Stimulated activated naive CD8-positive, alpha-beta T cell treated with anti-CD3 and anti-CD28 coated beads, Interleukin-15, amount 100 ng/mL, for 72 hours (primary cell): ENCODE measurements around the gene ERO1A.

Experiments
- ATAC-seq: fragments of 150-1000 bp; cut with Tn5 transposase; 2 replicates; pipeline ENCODE4 v1.10.0; 2021; ENCODE audit warnings: mild to moderate bottlenecking, moderate library complexity
- DNase-seq, 2 donors: peaks; one replicate each; pipeline ENCODE4 v3.0.0; 2021 to 2022
- H3K27ac Mint-ChIP-seq, 2 donors: one replicate each; pipeline ENCODE4 v1.8.0; 2022; ENCODE audit warnings: mild to moderate bottlenecking in 2 of 2, mixed read lengths in 2 of 2, moderate library complexity in 2 of 2
- H3K27me3 Mint-ChIP-seq: one replicate; pipeline ENCODE4 v1.8.0; 2022; ENCODE audit warnings: mixed read lengths
- H3K4me1 Mint-ChIP-seq: one replicate; pipeline ENCODE4 v1.8.0; 2022; ENCODE audit warnings: mild to moderate bottlenecking, mixed read lengths
- H3K4me3 Mint-ChIP-seq, 2 donors: one replicate each; pipeline ENCODE4 v1.8.0; 2022; ENCODE audit warnings: mild to moderate bottlenecking in 2 of 2, mixed read lengths in 2 of 2, moderate library complexity in 1 of 2
- H3K9me3 Mint-ChIP-seq, 2 donors: one replicate each; pipeline ENCODE4 v1.8.0; 2022; ENCODE audit warnings: mixed read lengths in 2 of 2

ERO1A gene

DNA sequence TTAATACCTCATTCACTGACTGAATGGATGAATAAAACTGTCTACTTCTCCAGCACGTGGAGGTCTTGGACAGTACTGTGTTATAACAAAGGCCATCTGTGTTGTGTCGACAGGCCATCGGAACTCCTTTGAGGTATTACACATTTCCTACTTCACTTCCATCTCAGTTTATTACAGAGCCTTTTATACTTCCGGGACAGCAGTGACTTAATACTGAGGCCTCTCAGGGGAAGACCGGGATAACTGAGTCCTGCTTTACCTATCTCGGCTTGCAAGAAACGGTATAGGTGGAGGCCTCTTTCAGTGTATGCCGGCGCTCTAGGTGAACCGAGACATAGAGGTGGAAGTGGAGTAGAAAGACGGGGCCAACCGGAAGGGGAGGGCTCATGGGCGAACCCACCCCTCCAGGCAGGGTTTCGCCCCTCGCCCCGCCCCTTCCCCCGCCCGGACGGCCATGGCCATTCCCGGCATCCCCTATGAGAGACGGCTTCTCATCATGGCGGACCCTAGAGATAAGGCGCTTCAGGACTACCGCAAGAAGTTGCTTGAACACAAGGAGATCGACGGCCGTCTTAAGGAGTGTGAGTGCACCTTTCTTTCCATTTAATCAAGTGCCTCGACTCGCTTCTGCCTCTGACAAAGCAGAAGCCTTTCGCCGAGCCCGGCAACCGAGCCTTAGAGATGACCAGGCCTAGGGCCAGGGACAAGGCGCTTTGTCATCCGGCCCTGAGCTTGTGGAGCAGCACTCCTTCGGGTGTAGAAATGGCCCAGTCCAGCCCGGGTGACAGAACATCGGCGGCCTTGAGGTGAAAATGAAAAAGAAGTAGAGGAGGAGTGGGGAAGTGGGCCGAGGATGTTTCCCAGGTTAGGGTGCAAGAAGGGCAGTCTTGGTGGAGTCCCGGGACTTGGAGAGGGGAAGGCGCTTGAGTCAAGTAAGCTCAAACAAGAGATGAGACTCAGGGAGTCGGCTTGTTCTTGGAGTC is 11.7 kb upstream of the ERO1A start, which contains the start of gene PSMC6:
Gene PSMC6 (plus strand): TSS at position 477 of the 983 bp plus-strand sequence. CDS start 20 bp downstream, at position 497.
- Mint-ChIP-seq H3K9me3 (no peaks in the 10 kb centered on the region), H3K27me3 (no peaks in the 10 kb centered on the region), H3K4me3 (peak within 1 kb of the TSS; percentile 96 to 100), H3K4me1 (peaks cover 42% of the 10 kb centered on the region), H3K27ac (peak within 1 kb of the TSS; percentile 97 to 99)
- DNase-seq (peak; percentile 83 to 87), ATAC-seq (peak; percentile 98)

DNA sequence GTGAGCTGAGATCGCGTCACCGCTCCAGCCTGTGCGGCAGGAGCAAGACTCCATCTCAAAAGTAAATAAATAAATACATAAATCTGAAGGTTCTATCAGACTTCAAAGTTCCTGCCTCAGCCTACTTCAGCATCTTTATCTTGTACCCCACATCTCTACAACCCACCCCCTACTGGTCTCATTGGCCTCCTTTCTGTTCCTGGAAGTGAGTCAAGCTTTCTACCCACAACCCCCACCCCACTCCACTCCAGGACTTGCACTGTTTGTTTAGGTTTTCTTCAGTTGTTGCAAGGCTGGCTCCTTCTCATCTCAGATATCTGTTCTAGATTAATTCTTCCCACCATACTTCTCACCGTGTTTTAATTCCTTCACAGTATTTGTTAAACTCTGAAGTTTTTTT is 10.9 kb upstream of the ERO1A start:
- Mint-ChIP-seq H3K27me3 (no peaks in the 10 kb centered on the region), H3K4me1 (peaks cover 39% of the 10 kb centered on the region), H3K9me3 (no peaks in the 10 kb centered on the region), H3K4me3 (peak overlapping the region; percentile 96 to 100), H3K27ac (peak overlapping the region; percentile 97 to 99)
- DNase-seq (peak in 1 of 2 donors; percentile 44), ATAC-seq (peak; percentile 68)

DNA sequence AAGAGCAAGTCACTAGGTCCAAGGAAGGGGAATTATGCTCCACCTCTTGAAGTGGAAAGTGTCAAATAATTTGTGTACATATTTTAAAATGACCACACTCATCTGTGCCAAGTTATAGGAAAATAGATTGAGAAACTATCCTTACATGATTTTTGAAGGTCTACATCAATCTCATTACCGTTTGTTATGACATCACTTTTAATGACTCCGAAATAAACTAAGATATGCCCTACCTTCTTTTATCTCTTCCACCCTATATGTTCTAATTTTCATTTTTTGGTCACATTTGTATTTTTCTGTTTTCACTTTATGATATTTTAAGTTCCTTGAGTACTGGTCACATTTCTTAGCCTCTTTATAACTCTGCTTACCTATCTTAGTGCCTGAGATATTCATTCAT is 8.3 kb upstream of the ERO1A start:
- DNase-seq = no peak
- no peaks in the 10 kb centered on the region for H3K27me3 Mint-ChIP-seq

DNA sequence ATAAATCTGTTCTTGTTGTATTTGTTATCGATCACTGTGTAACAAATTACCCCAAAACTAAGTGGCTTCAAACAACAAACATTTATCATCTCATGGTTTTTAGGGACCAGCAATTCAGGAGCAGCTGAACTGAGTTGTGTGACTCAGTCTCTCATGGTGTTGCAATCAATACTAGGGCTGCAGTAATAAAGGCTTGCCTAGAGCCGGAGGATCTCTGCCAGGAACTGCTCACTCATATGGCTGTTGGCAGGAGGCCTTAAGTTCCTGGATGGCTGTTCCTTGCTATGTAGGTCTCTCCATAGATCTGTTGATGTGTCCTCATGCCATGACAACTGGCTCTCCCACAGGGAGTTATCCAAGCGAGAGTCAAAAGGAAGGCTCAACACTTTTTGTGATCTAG is 7.9 kb upstream of the ERO1A start:
- ATAC-seq (no peak), DNase-seq (no peak)
- Mint-ChIP-seq H3K27me3 (no peaks in the 10 kb centered on the region), H3K9me3 (no peaks in the 10 kb centered on the region), H3K27ac (no peak overlapping the region), H3K4me1 (peaks cover 21% of the 10 kb centered on the region), H3K4me3 (no peak overlapping the region)

More for the DNA sequence above, 8.3 kb upstream of the ERO1A start:
- H3K9me3 Mint-ChIP-seq = no peaks in the 10 kb centered on the region
- H3K27ac Mint-ChIP-seq = peak overlapping the region in 1 of 2 donors; percentile 60
- no peak overlapping the region for H3K4me3 Mint-ChIP-seq
- peaks cover 24% of the 10 kb centered on the region for H3K4me1 Mint-ChIP-seq
- ATAC-seq = no peak

DNA sequence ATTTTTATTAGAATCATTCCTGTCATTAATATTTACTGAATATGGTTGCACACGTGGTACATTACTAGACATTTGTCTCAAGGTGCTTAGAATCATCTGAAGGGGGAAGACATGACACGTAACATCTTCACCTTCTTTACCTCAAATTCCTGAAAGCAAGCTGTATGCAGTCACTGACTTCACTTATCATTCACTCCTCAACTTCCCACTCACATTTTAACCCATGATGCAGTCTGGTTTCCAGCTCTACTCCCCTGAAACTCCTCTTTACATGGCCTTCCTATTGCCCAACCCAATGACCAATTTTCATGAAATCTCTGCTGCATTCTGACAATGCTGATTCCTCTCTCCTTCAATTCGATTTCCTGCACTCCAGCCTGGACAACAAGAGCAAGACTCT is 5.9 kb upstream of the ERO1A start:
- H3K4me1 Mint-ChIP-seq = peaks cover 3% of the 10 kb centered on the region
- no peak for ATAC-seq
- DNase-seq = no peak
- H3K4me3 Mint-ChIP-seq = no peak overlapping the region
- H3K27ac Mint-ChIP-seq = no peak overlapping the region
- H3K9me3 Mint-ChIP-seq = no peaks in the 10 kb centered on the region
- no peaks in the 10 kb centered on the region for H3K27me3 Mint-ChIP-seq

DNA sequence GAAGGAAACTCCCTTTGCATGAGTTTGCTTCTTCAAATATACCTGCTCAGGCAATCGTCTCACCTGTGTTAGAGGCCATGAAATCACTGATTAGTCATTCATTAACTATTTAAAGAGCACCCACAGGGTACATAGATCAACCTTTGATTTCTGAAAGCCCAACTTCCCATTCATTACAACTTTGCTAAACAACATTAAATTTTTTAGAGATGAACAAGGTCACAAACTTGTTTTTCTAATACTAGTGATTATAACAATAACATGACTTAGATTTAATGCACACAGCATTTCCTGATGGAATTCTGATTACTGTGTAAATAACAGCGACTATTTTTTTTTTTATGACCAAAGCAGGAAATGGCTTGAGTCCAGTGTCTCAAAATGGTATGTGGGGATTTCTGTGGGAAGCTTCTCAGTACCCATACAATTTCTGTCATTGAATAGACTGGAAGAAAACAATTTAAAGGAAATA is 5.4 kb upstream of the ERO1A start:
- H3K4me3 Mint-ChIP-seq = no peak overlapping the region
- H3K27me3 Mint-ChIP-seq = no peaks in the 10 kb centered on the region
- no peaks in the 10 kb centered on the region for H3K4me1 Mint-ChIP-seq
- no peak for DNase-seq
- no peak overlapping the region for H3K27ac Mint-ChIP-seq
- no peak for ATAC-seq
- no peaks in the 10 kb centered on the region for H3K9me3 Mint-ChIP-seq

DNA sequence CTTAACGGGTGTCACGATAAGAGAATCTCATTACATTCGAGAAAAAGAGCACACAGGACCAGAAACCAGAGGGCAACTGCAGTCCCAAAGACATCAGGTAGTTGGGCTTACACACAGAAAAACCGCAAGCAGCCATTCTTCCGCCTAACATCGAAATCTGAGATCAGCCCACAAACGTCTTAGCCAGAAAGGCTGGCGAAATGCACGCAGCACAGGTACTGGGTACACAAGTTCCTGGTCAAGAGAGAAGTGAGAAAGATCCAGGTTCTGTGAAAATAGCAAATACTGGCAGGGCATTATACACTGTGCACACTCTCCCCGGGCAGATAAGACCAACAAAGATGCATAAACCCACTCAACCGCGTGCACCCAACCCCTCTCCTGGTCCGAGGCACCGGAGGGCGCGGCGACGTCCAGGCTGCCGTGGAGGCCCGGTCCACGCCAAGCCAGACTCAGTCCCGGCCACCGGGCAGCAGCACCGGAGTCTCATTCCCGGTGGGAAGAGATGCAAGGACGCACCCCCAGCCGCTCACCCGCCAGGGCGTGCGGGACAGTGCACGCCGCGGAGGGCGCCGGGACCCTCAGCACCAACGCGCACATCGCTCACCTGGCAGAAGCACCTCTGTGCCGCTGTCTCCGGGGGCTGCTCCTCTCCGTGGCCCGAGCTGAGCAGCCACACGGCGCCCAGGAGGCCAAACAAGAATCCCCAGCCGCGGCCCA is 437 bp downstream of the ERO1A start:
- H3K9me3 Mint-ChIP-seq = no peaks in the 10 kb centered on the region
- peaks cover 46% of the 10 kb centered on the region for H3K4me1 Mint-ChIP-seq
- peak; percentile 70 for ATAC-seq
- H3K27ac Mint-ChIP-seq = peak overlapping the region; percentile 94 to 100
- DNase-seq = peak; percentile 58 to 68
- H3K4me3 Mint-ChIP-seq = peak overlapping the region; percentile 94 to 100
- no peaks in the 10 kb centered on the region for H3K27me3 Mint-ChIP-seq

DNA sequence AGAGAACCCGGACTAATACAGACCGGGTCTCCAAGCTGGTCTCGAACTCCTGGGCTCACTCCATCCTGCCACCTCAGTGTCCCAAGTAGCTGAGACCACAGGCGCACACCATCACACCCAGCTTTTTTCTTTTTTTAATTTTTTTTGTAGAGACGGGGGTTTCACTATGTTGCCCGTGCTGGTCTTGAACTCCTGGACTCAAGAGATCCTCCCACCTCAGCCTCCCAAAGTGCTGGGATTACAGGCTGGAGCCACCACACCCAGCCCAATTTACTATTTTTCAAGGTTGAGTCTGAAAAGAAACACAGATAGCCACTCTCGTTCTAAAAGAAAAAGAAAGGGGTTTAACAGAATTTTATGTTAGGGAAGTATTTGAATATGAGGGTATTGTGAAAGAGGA is 1.8 kb downstream of the ERO1A start:
- Mint-ChIP-seq H3K4me1 (peaks cover 57% of the 10 kb centered on the region), H3K4me3 (peak overlapping the region; percentile 69 to 80), H3K27me3 (no peaks in the 10 kb centered on the region), H3K9me3 (no peaks in the 10 kb centered on the region), H3K27ac (peak overlapping the region in 1 of 2 donors; percentile 71)
- DNase-seq (no peak), ATAC-seq (no peak)

DNA sequence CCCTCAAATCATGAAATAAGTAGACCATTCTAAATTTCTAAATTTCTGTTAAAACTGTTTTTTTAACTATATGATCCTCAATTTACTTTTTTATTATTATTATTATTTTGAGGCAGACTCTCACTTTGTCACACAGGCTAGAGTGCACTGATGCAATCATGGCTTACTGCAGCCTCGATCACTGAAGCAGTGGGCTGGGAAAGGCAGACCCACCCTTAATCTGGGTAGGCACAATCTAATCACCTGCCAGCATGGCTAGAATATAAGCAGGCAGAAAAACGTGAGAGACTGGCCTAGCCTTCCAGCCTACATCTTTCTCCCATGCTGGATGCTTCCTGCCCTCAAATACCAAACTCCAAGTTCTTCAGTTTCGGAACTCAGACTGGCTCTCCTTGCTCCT is 2.3 kb downstream of the ERO1A start:
- H3K27me3 Mint-ChIP-seq = no peaks in the 10 kb centered on the region
- DNase-seq (no peak), ATAC-seq (no peak)
- no peak overlapping the region for H3K27ac Mint-ChIP-seq
- peaks cover 62% of the 10 kb centered on the region for H3K4me1 Mint-ChIP-seq
- H3K4me3 Mint-ChIP-seq = peak overlapping the region; percentile 76 to 80
- no peaks in the 10 kb centered on the region for H3K9me3 Mint-ChIP-seq

DNA sequence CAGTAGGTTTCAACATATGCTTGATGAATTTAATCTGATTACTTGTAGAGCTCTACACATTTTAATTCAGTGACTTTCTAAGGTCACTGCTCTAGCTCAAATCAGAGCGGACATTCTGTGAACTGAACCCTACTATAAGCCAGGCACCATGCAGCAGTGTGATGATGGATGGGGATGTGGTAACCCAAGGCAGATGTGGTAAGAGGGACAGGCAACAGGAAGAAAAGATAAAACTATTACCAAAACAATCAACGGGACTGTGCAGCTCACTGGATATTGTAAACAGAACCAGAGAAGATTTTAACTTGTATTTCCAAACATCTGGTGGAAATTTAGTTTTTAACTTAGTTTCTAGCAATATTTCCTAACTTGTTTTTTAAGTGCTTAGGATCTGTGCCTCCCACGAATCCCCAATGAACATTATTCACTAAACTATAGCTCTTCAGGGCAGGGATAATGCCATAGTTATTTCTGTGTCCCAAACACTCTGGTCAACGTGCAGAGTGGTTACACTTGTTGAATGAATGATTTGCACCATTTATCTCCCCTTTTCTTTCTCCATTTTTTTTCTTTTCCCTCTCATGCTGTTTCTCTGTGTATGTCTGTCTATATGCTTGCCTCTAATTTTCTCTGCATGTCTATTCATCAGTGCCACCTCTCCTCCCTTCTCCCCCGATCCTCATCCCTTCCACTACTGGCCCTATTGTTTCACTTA is 3.0 kb downstream of the ERO1A start:
- ATAC-seq = peak; percentile 43
- peak in 1 of 2 donors; percentile 24 for DNase-seq
- peak overlapping the region; percentile 70 to 76 for H3K4me3 Mint-ChIP-seq
- peaks cover 69% of the 10 kb centered on the region for H3K4me1 Mint-ChIP-seq
- no peak overlapping the region for H3K27ac Mint-ChIP-seq
- H3K9me3 Mint-ChIP-seq = no peaks in the 10 kb centered on the region
- no peaks in the 10 kb centered on the region for H3K27me3 Mint-ChIP-seq

DNA sequence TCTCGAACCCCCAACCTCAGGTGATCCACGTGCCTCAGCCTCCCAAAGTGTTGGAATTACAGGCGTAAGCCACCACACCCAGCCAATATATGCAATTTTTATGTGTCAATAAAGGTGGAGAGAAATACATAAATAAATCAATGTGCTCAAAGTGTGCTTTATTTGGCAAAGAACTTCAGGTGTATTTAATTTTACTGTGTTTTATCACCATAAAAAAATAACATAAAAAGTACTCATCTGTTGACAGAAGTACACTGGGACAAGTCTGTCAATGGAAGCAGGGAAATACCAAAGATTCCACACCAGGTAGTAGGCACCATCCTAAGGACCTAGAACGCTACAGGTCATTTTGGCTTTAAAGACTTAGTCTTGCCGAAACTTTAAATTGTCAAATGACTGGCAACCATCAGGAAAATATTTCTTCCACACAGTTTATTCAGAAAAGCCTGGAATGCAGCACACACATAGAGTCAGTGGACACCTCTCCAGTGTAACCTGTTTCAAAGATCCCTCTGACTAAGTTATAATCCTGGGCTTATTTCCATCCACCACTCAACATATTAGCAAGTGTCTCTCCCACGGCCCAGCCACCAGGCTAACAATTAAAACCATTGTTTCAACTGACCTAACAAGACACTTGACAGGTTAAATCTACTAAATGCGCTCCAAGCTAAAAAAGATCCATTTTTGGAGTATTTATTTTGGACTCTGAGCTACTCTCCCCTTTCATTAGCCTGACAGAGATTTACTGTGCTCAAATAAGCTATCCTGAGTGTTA is 4.2 kb downstream of the ERO1A start:
- ATAC-seq (no peak), DNase-seq (no peak)
- H3K27me3 Mint-ChIP-seq = no peaks in the 10 kb centered on the region
- no peaks in the 10 kb centered on the region for H3K9me3 Mint-ChIP-seq
- H3K4me1 Mint-ChIP-seq = peaks cover 81% of the 10 kb centered on the region
- no peak overlapping the region for H3K27ac Mint-ChIP-seq
- no peak overlapping the region for H3K4me3 Mint-ChIP-seq

DNA sequence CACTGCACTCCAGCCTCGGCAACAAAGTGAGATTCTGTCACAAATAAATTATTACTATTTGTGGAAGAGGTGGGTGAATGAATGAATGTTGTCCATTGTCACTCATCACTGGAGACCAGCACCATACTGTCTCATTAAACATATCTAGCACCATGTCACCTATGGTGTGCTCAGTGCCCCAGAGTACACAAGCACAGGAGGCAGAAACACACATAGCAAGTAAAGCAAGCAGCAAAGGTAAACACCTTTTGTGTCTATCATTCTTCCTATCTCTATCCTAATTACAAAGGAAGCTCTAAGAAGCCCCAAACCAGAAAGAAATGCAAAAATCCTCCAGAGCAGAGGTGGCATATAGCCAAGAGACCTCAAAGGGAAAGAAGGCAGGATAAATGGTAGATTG is 9.2 kb downstream of the ERO1A start:
- no peak for ATAC-seq
- no peak for DNase-seq
- Mint-ChIP-seq H3K9me3 (no peaks in the 10 kb centered on the region), H3K27ac (peak overlapping the region in 1 of 2 donors; percentile 63), H3K4me3 (no peak overlapping the region), H3K4me1 (peaks cover 66% of the 10 kb centered on the region), H3K27me3 (no peaks in the 10 kb centered on the region)

DNA sequence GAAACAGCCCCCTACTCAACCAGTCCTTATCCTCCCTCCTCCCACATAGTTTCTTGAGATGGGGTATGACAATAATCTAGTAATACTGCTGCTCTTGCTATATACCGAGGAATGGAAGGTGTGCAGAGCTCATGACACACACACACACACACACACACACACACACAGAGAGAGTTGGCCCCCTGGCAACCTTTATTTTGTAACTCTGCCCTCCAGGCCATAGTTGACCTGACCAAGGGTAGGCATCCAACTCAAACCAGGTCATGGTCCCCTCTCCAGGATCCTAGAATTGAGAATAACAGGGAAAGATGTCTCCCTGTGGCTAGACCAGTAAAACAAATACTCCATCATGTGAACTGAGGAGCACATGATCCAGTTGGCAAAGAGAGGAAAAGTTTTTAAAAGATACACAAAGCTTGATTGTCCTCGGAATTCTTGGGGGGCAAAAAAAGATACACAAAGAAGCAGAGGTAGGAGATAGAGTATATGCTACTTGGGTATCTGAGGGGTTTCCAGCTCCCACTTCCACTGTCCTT is 11.3 kb downstream of the ERO1A start:
- H3K4me3 Mint-ChIP-seq = no peak overlapping the region
- no peak overlapping the region for H3K27ac Mint-ChIP-seq
- H3K27me3 Mint-ChIP-seq = no peaks in the 10 kb centered on the region
- peaks cover 44% of the 10 kb centered on the region for H3K4me1 Mint-ChIP-seq
- DNase-seq = no peak
- ATAC-seq = no peak
- H3K9me3 Mint-ChIP-seq = no peaks in the 10 kb centered on the region

DNA sequence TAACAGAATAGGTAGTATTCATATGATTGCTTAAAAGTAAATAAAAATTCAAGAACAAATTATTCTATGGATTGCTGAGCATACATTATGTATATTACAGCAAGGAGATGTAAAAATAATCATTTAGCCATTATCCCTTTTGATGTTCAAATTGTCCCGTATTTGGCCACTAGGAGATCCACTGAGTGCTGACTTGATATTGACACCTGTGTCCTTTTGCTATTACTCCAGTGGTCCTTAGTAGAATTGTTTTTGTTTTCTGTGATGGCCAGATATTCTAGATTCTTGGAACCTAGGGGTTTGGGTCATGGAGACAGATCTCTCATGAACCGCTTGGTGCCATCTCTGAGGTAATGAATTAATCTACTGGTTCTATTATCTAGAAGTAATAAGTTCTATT is 16.8 kb downstream of the ERO1A start:
- no peak for ATAC-seq
- Mint-ChIP-seq H3K27me3 (no peaks in the 10 kb centered on the region), H3K4me3 (no peak overlapping the region), H3K27ac (no peak overlapping the region), H3K9me3 (no peaks in the 10 kb centered on the region), H3K4me1 (no peaks in the 10 kb centered on the region)
- DNase-seq = no peak
